SK-N-SH treated with all-trans-retinoic acid at 6 μM for 48 hours (cell line): Measurements from ENCODE around the gene AKR1C2.
"Not testable (repeated sequence)": the region's sequence is repeated elsewhere in the genome, so short reads cannot be mapped to it uniquely, and the experiment has no call there.

Experiments
- CSDC2 ChIP-seq: fragments of 250-450 bp; sonication (Bioruptor Pico); IDR thresholded peaks from 2 replicates; pipeline ENCODE4 v1.5.0; 2020; ENCODE audit warnings: mild to moderate bottlenecking, moderate library complexity
- CSRNP3 ChIP-seq: fragments of 250-450 bp; sonication (Bioruptor Pico); IDR thresholded peaks from 2 replicates; pipeline ENCODE4 v1.5.1; 2021; ENCODE audit warnings: mild to moderate bottlenecking, moderate library complexity
- ESRRG ChIP-seq: fragments of 250-450 bp; sonication (Bioruptor Pico); IDR thresholded peaks from 2 replicates; pipeline ENCODE4 v1.6.1; 2021; ENCODE audit warnings: mild to moderate bottlenecking
- GLIS3 ChIP-seq: fragments of 250-450 bp; sonication (Bioruptor Pico); IDR thresholded peaks from 2 replicates; pipeline ENCODE4 v1.5.0; 2020; ENCODE audit warnings: mild to moderate bottlenecking, moderate library complexity
- ISL1 ChIP-seq: fragments of 250-450 bp; sonication (Bioruptor Pico); IDR thresholded peaks from 2 replicates; pipeline ENCODE4 v2.1.2; 2022; ENCODE audit warnings: mild to moderate bottlenecking, moderate library complexity
- OSR1 ChIP-seq: fragments of 250-450 bp; sonication (Bioruptor Pico); IDR thresholded peaks from 2 replicates; pipeline ENCODE4 v1.8.0; 2022; ENCODE audit warnings: moderate library complexity, mild to moderate bottlenecking, inconsistent platforms
- PATZ1 ChIP-seq: fragments of 250-450 bp; sonication (Bioruptor Pico); IDR thresholded peaks from 2 replicates; pipeline ENCODE4 v1.8.0; 2020; ENCODE audit warnings: mild to moderate bottlenecking, moderate library complexity, borderline replicate concordance
- PPARA ChIP-seq: fragments of 250-450 bp; sonication (Bioruptor Pico); IDR thresholded peaks from 2 replicates; pipeline ENCODE4 v1.5.0; 2020; ENCODE audit warnings: mild to moderate bottlenecking, borderline replicate concordance
- RARB ChIP-seq: fragments of 250-450 bp; sonication (Bioruptor Pico); IDR thresholded peaks from 2 replicates; pipeline ENCODE4 v1.8.0; 2021; ENCODE audit warnings: mild to moderate bottlenecking, moderate library complexity
- SNAI2 ChIP-seq: fragments of 250-450 bp; sonication (Bioruptor Pico); IDR thresholded peaks from 2 replicates; pipeline ENCODE4 v1.5.0; 2020; ENCODE audit warnings: mild to moderate bottlenecking, moderate library complexity
- ZFP30 ChIP-seq: fragments of 450-650 bp; formaldehyde crosslinking; IDR thresholded peaks from 2 replicates; pipeline ENCODE4 v1.5.0; 2022; ENCODE audit warnings: mild to moderate bottlenecking, moderate library complexity

GRCh38 chr10:5004030-5004385, 351 bp upstream of the AKR1C2 start:
- TF ChIP-seq CSDC2 (CRISPR knock-in tag); ZFP30 (CRISPR knock-in tag); OSR1 (CRISPR knock-in tag); CSRNP3 (CRISPR knock-in tag); PPARA (CRISPR knock-in tag); PATZ1 (CRISPR knock-in tag); ISL1 (CRISPR knock-in tag); RARB; GLIS3 (CRISPR knock-in tag); ESRRG (CRISPR knock-in tag); SNAI2 (CRISPR knock-in tag): not testable (repeated sequence)
